KOPT-K1 (cell line): ENCODE data around the gene CORO1A.

Source experiments
- H3K27ac ChIP-seq: fragments of 200-600 bp; sonication (generic); 2 replicates; pipeline ENCODE4 v1.5.1; 2016; ENCODE audit warnings: antibody characterized with exemption, mild to moderate bottlenecking, low read depth, low read length; ENCODE audit not compliant: poor library complexity, severe bottlenecking
- H3K36me3 ChIP-seq: fragments of 200-600 bp; sonication (generic); 2 replicates; pipeline ENCODE4 v1.5.1; 2017; ENCODE audit warnings: antibody characterized with exemption, mild to moderate bottlenecking, low read length, moderate library complexity; ENCODE audit not compliant: insufficient read depth
- H3K9me3 ChIP-seq: fragments of 200-600 bp; sonication (generic); 2 replicates; pipeline ENCODE4 v1.5.1; 2017; ENCODE audit warnings: antibody characterized with exemption, low read length, mild to moderate bottlenecking; ENCODE audit not compliant: insufficient read depth, poor library complexity, severe bottlenecking

The CORO1A gene

DNA sequence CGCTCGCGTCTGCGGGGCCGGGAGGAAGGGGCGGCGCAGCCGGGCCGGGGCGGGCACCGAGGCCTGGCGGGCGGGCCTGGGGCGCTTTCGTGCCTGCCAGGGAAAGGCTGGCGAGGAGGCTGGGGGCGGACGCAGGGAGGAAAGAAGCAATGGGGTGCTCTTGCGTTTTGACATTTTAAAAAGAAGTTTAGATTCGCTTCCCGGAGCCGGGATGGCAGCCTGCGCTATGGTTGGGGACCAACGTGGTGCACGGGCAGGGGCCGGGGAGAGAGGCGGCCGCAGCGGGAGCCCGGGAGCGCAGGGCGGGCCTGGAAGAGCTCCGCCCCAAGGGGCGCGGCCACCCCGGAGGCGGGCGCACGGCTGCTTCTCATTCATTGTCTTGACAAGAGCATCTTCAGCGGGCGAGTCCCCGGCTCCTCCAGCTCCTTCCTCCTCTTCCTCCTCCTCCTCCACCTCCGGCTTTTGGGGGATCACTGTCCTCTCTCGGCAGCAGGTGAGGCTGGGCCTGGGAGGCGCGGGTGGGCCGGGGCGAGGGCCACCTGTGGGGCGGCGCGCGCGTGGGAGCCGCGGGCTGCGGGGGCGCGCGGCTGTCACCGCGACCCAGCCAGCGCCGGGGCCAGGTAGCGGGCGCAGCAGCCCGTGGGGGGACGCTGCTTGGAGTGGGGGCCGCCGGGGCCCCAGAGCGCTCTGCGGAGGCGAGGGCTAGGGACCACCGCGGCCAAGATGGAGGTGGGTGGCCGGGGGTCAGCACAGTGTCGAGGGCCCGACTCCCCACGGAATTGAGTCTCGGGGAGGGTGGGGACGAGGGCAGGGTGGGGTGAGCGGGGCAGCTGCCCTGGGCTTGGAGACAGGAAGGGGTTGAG is at the start of gene CORO1A:
TSS of gene CORO1A (plus strand) at position 370 of the 863 bp plus-strand sequence. CDS start 1,608 bp downstream, outside the sequence.
- Histone ChIP-seq H3K9me3 (no peaks in the 10 kb centered on the region), H3K36me3 (peaks cover 34% of the 10 kb centered on the region), H3K27ac (peak within 1 kb of the TSS; percentile 99)

GRCh38 chr16:30136971-30137605 is 46.3 kb upstream of the CORO1A start:
- no peaks in the 10 kb centered on the region for H3K36me3 ChIP-seq
- H3K9me3 ChIP-seq = no peaks in the 10 kb centered on the region
- H3K27ac ChIP-seq = no peak overlapping the region

GRCh38 chr16:30137897-30138296 is 45.5 kb upstream of the CORO1A start:
- Histone ChIP-seq H3K36me3 (no peaks in the 10 kb centered on the region), H3K9me3 (no peaks in the 10 kb centered on the region), H3K27ac (peak overlapping the region; percentile 47)

GRCh38 chr16:30139583-30140481 is 43.6 kb upstream of the CORO1A start:
- Histone ChIP-seq H3K9me3 (no peaks in the 10 kb centered on the region), H3K36me3 (no peaks in the 10 kb centered on the region), H3K27ac (no peak overlapping the region)

DNA sequence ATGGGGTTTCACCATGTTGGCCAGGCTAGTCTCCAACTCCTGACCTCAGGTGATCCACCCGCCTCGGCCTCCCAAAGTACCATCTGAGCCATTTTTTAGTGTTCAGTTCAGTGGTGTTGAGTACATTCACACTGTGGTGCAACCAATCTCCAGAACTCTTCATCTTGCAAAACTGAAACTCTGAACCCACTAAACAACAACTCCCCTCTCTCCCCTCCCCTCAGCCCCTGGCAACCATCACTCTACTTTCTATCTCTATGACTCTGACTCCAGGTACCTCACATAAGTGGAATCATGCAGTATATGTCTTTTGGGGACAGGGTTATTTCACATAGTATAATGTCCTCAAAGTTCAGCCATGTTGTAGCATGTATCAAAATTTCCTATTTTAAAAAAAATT is 41.7 kb upstream of the CORO1A start:
- Histone ChIP-seq H3K27ac (no peak overlapping the region), H3K9me3 (no peaks in the 10 kb centered on the region), H3K36me3 (no peaks in the 10 kb centered on the region)

- Histone ChIP-seq H3K9me3 (no peaks in the 10 kb centered on the region), H3K27ac (no peak overlapping the region), H3K36me3 (no peaks in the 10 kb centered on the region)
Measured at GRCh38 chr16:30142672-30143346, 40.6 kb upstream of the CORO1A start.

GRCh38 chr16:30143347-30143702 is 40.1 kb upstream of the CORO1A start:
- Histone ChIP-seq H3K9me3 (no peaks in the 10 kb centered on the region), H3K27ac (no peak overlapping the region), H3K36me3 (no peaks in the 10 kb centered on the region)

DNA sequence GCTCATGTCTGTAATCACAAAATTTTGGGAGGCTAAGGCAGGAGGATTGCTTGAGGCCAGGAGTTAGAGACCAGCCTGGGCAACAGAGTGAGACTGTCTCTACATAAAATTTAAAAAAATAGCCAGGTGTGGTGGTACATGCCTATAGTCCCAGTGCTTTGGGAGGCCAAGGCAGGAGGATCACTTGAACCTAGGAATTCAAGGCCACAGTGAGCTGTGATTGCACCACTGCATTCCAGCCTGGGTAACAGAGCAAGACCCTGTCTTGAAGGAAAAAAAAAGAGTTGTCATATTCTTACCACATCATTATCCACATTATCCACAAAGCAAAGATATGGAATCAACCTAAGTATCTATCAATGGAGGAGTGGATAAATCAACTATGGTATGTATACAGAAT is 39.4 kb upstream of the CORO1A start:
- peaks cover 5% of the 10 kb centered on the region for H3K9me3 ChIP-seq
- H3K27ac ChIP-seq = no peak overlapping the region
- no peaks in the 10 kb centered on the region for H3K36me3 ChIP-seq

GRCh38 chr16:30144917-30145316 is 38.5 kb upstream of the CORO1A start:
- Histone ChIP-seq H3K27ac (no peak overlapping the region), H3K36me3 (no peaks in the 10 kb centered on the region), H3K9me3 (peaks cover 14% of the 10 kb centered on the region)

GRCh38 chr16:30145657-30146056 is 37.7 kb upstream of the CORO1A start:
- H3K27ac ChIP-seq = no peak overlapping the region
- no peaks in the 10 kb centered on the region for H3K36me3 ChIP-seq
- peaks cover 18% of the 10 kb centered on the region for H3K9me3 ChIP-seq

DNA sequence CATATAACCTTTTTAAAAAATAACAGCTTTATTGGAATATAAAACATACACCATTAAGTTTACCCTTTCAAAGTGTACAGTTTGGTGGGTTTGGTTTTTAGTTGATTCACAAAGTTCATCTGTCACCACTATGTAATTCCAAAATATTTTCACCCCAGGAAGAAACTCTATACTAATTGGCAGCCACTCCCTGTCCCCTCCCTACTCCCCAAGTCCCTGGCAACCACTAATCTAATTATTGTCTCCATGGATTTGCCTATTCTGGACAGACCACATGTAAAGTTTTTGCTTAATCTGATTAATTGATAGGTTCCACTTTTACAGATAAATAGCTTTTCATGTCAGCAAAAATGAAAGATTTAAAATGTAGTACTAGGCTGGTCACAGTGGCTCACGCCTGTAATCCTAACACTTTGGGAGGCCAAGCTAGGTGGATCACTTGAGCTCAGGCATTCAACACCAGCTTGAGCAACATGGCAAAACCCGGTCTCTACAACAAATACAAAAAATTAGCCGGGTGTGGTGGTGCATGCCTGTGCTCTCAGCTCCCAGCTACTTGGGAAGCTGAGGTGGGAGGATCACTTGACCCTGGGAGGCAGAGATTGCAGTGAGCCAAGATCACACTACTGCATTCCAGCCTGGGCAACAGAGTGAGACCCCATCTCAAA is 35.4 kb upstream of the CORO1A start:
- Histone ChIP-seq H3K9me3 (peaks cover 18% of the 10 kb centered on the region), H3K27ac (no peak overlapping the region), H3K36me3 (no peaks in the 10 kb centered on the region)

DNA sequence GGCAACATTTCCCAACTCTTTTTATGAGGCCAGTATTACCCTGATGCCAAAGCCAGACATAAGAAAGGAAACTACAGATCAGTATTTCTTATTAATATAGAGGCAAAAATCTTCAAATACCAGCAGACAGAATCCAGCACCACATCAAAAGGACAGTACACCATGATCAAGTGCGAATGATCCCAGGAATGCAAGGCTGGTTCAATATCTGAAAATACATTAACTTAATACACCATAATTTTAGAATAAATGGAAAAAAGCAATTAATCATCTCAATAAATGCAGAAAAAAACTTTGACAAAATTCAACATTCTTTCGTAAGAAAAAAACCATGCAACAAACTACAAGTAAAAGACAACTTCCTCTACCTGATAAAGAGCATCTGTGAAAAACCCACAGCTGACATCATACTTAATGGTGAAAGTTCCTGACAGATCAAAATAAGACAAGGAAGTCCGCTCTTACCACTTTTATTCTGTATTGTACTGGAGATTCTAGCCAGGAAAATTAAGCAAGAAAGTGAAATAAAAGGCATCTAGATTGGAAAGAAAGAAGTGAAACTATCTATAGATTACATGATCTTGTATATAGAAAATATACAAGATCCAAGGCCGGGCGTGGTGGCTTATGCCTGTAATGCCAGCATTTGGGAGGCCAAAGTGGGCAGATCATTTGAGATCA is 34.0 kb upstream of the CORO1A start:
- Histone ChIP-seq H3K27ac (no peak overlapping the region), H3K9me3 (peaks cover 18% of the 10 kb centered on the region), H3K36me3 (no peaks in the 10 kb centered on the region)

GRCh38 chr16:30151091-30151490 is 32.3 kb upstream of the CORO1A start:
- Histone ChIP-seq H3K9me3 (peaks cover 18% of the 10 kb centered on the region), H3K27ac (no peak overlapping the region), H3K36me3 (no peaks in the 10 kb centered on the region)

GRCh38 chr16:30152517-30152916 is 30.9 kb upstream of the CORO1A start:
- H3K27ac ChIP-seq = no peak overlapping the region
- H3K36me3 ChIP-seq = no peaks in the 10 kb centered on the region
- peaks cover 18% of the 10 kb centered on the region for H3K9me3 ChIP-seq
